DND-41 (cell line): ENCODE data around the gene PFKFB1.
A peak's percentile ranks its signal among the peaks of the same experiment; 100 is the strongest.

Experiments
- ATAC-seq: fragments of 200-7000 bp; cut with Tn5 transposase; 3 replicates; pipeline ENCODE4 v1.9.1; 2021; ENCODE audit warnings: low read depth; ENCODE audit not compliant: insufficient read depth
- DNase-seq: peaks from one replicate; pipeline ENCODE4 v3.0.0-alpha.2; 2020
- H2AFZ ChIP-seq: 2 replicates; pipeline ENCODE4 v1.6.0; 2012; ENCODE audit warnings: low read depth, low read length
- H3K27ac ChIP-seq: 2 replicates; pipeline ENCODE4 v1.5.1; 2012; ENCODE audit warnings: low read length, inconsistent platforms
- H3K27me3 ChIP-seq: fragments of 200-600 bp; sonication (generic); 2 replicates; pipeline ENCODE4 v1.6.0; 2012; ENCODE audit warnings: low read length, mild to moderate bottlenecking, inconsistent platforms; ENCODE audit not compliant: insufficient read depth, poor library complexity
- H3K36me3 ChIP-seq: 2 replicates; pipeline ENCODE4 v1.5.1; 2012; ENCODE audit warnings: low read length, inconsistent platforms; ENCODE audit not compliant: insufficient read depth
- H3K4me1 ChIP-seq: 2 replicates; pipeline ENCODE4 v1.5.1; 2012; ENCODE audit warnings: mild to moderate bottlenecking, low read length; ENCODE audit not compliant: insufficient read depth
- H3K4me2 ChIP-seq: 2 replicates; pipeline ENCODE4 v1.6.0; 2012; ENCODE audit warnings: mild to moderate bottlenecking, moderate library complexity, low read length, inconsistent platforms; ENCODE audit not compliant: insufficient read depth
- H3K4me3 ChIP-seq, 2 experiments: fragments of 200-600 bp in 1 of 2; shearing (Covaris generic) in 1 of 2; 2 replicates each; pipeline ENCODE4 v1.5.1; 2012 to 2016; ENCODE audit warnings: inconsistent platforms in 2 of 2, low read length in 2 of 2, mild to moderate bottlenecking in 2 of 2, low read depth in 1 of 2, moderate library complexity in 1 of 2
- H3K79me2 ChIP-seq: 2 replicates; pipeline ENCODE4 v1.6.0; 2012; ENCODE audit warnings: low read length, inconsistent platforms; ENCODE audit not compliant: insufficient read depth
- H3K9ac ChIP-seq: 2 replicates; pipeline ENCODE4 v1.6.0; 2012; ENCODE audit warnings: low read depth, mild to moderate bottlenecking, inconsistent platforms, low read length, moderate library complexity
- H3K9me3 ChIP-seq: 2 replicates; pipeline ENCODE4 v1.5.1; 2012; ENCODE audit warnings: low read length, moderate library complexity, mild to moderate bottlenecking, inconsistent platforms; ENCODE audit not compliant: insufficient read depth, severe bottlenecking
- H4K20me1 ChIP-seq: 2 replicates; pipeline ENCODE4 v1.6.0; 2012; ENCODE audit warnings: low read length; ENCODE audit not compliant: insufficient read depth
- EZH2 ChIP-seq: IDR thresholded peaks from 3 replicates; pipeline ENCODE4 v1.6.1; 2012; ENCODE audit warnings: borderline replicate concordance, low read depth, mild to moderate bottlenecking, moderate library complexity, low read length, inconsistent platforms; ENCODE audit not compliant: severe bottlenecking
- TF ChIP-seq, protein P1 (sequence below): IDR thresholded peaks from 2 replicates; pipeline ENCODE4 v1.5.1; 2012; ENCODE audit warnings: borderline replicate concordance, low read length, moderate library complexity, mild to moderate bottlenecking; ENCODE audit not compliant: poor library complexity, severe bottlenecking; ENCODE audit errors: extremely low read depth

The PFKFB1 gene

DNA sequence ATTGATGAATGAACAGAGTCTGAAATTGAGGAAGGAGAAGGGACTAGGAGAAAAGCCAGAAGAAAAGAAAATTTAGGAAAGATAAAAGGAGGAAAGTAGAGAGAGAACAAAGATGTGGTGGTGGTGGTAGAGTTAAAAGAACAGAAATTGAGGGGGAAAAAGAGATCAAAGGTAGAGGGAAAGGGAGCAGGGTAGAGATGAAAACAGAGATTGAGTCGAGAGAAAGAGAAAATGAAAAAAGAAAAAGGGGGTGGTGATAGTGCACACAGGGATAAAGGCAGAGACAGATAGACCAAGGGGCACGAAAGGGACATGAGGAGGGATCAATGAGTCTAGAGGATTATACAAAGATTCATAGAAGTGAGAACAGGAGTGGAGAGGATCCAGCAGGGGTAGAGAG is 32.9 kb upstream of the PFKFB1 start:
- TF ChIP-seq EZH2, result no peak
- TF ChIP-seq, protein P1, sequence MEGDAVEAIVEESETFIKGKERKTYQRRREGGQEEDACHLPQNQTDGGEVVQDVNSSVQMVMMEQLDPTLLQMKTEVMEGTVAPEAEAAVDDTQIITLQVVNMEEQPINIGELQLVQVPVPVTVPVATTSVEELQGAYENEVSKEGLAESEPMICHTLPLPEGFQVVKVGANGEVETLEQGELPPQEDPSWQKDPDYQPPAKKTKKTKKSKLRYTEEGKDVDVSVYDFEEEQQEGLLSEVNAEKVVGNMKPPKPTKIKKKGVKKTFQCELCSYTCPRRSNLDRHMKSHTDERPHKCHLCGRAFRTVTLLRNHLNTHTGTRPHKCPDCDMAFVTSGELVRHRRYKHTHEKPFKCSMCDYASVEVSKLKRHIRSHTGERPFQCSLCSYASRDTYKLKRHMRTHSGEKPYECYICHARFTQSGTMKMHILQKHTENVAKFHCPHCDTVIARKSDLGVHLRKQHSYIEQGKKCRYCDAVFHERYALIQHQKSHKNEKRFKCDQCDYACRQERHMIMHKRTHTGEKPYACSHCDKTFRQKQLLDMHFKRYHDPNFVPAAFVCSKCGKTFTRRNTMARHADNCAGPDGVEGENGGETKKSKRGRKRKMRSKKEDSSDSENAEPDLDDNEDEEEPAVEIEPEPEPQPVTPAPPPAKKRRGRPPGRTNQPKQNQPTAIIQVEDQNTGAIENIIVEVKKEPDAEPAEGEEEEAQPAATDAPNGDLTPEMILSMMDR, result no peak
- H2AFZ ChIP-seq, result no peak overlapping the region
- DNase-seq, result no peak
- H3K4me3 ChIP-seq, result no peak overlapping the region
- H3K27ac ChIP-seq, result no peak overlapping the region
- no peak overlapping the region for H3K9ac ChIP-seq
- H3K4me1 ChIP-seq, result no peaks in the 10 kb centered on the region
- no peak for ATAC-seq
- H4K20me1 ChIP-seq, result no peaks in the 10 kb centered on the region
- no peaks in the 10 kb centered on the region for H3K36me3 ChIP-seq
- no peaks in the 10 kb centered on the region for H3K9me3 ChIP-seq
- H3K27me3 ChIP-seq, result no peaks in the 10 kb centered on the region
- H3K79me2 ChIP-seq, result no peaks in the 10 kb centered on the region
- H3K4me2 ChIP-seq, result no peak overlapping the region

DNA sequence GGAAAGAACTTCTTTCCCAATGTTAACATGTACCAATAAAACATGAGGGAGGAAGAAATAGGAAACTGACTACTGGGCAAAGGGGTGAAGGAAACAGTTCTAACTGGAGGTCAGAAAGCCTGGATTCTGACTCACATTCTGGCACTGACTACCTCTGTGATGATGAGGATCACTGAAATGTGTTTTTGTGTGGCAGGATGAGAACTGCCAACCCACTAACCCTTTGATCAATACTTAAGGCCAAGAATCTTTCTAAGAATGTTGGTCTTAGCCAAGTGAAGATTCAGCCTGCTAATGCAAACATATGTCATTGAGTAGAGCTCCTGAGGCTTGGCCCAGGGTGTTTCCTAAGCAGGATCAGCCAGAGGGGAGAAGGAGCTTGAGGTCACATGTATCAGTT is 32.2 kb upstream of the PFKFB1 start:
- DNase-seq (no peak), ATAC-seq (no peak)
- Histone ChIP-seq H3K9ac (no peak overlapping the region), H2AFZ (no peak overlapping the region), H3K4me1 (no peaks in the 10 kb centered on the region), H3K27me3 (no peaks in the 10 kb centered on the region), H3K79me2 (no peaks in the 10 kb centered on the region), H4K20me1 (no peaks in the 10 kb centered on the region), H3K9me3 (no peaks in the 10 kb centered on the region), H3K36me3 (no peaks in the 10 kb centered on the region), H3K27ac (no peak overlapping the region), H3K4me3 (no peak overlapping the region), H3K4me2 (no peak overlapping the region)
- no peak for TF ChIP-seq EZH2
- TF ChIP-seq, protein P1, result no peak

DNA sequence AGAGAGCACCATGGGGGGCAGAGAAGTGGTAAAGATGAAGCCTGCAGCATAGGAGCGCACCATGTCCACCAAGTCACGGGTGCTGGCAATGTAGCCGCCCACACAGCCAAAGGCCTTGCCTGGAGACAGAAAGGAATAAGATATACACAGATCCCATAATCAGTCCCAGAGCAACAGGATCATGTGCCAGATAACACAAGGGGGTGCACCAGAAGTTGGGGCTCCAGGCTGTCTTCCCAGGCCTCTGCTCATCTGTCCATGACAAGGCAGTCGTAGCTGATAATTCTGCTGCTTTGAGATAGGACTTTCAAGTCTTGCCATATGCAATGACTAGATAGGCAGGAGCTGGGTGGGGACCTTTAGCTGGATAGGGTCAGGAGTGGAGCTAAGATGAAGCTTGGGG is 20.9 kb upstream of the PFKFB1 start:
- Histone ChIP-seq H3K4me1 (no peaks in the 10 kb centered on the region), H3K9me3 (no peaks in the 10 kb centered on the region), H4K20me1 (no peaks in the 10 kb centered on the region), H3K79me2 (no peaks in the 10 kb centered on the region), H3K9ac (no peak overlapping the region), H2AFZ (no peak overlapping the region), H3K4me2 (no peak overlapping the region), H3K27ac (no peak overlapping the region), H3K36me3 (no peaks in the 10 kb centered on the region), H3K27me3 (no peaks in the 10 kb centered on the region), H3K4me3 (no peak overlapping the region)
- no peak for DNase-seq
- no peak for ATAC-seq
- TF ChIP-seq EZH2, result no peak
- TF ChIP-seq, protein P1, result no peak

DNA sequence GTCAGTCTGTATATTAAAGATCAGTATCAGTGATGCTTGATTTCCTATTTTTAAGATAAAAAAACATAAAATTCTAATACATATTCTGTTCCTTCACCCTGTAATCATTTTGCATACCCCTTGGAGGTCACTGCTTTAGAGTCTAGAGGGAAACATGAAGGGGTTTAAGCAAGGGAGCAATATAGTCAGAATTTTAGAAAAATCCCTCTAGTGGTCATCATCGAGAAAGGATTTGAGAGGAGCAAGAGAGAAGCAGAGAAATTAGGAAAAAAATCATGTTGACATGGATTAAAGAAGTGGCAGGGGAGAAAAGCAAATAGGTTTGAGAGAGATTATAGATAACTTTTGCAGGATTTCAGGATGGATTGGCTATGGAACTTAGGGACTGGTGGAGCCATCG is 17.3 kb upstream of the PFKFB1 start:
- Histone ChIP-seq H3K9me3 (no peaks in the 10 kb centered on the region), H3K27me3 (no peaks in the 10 kb centered on the region), H3K9ac (no peak overlapping the region), H3K4me2 (no peak overlapping the region), H3K79me2 (no peaks in the 10 kb centered on the region), H3K4me3 (no peak overlapping the region), H3K36me3 (peaks cover 5% of the 10 kb centered on the region; the same call in 1 of the 2 replicates), H3K4me1 (no peaks in the 10 kb centered on the region), H3K27ac (no peak overlapping the region), H2AFZ (no peak overlapping the region), H4K20me1 (no peaks in the 10 kb centered on the region)
- ATAC-seq (0 out of 3 replicates have a peak, but pooled peaks have one; percentile 58), DNase-seq (no peak)
- no peak for TF ChIP-seq EZH2
- TF ChIP-seq, protein P1, result peak; percentile 42
